Activated CD4-positive, CD25-positive, alpha-beta regulatory T cell (primary cell): ENCODE results near the gene HS1BP3.

Source experiments
- DNase-seq, 4 experiments: peaks; one replicate each; lab custom pipeline; 2025; lab: John Stamatoyannopoulos, UW

The HS1BP3 gene

DNA sequence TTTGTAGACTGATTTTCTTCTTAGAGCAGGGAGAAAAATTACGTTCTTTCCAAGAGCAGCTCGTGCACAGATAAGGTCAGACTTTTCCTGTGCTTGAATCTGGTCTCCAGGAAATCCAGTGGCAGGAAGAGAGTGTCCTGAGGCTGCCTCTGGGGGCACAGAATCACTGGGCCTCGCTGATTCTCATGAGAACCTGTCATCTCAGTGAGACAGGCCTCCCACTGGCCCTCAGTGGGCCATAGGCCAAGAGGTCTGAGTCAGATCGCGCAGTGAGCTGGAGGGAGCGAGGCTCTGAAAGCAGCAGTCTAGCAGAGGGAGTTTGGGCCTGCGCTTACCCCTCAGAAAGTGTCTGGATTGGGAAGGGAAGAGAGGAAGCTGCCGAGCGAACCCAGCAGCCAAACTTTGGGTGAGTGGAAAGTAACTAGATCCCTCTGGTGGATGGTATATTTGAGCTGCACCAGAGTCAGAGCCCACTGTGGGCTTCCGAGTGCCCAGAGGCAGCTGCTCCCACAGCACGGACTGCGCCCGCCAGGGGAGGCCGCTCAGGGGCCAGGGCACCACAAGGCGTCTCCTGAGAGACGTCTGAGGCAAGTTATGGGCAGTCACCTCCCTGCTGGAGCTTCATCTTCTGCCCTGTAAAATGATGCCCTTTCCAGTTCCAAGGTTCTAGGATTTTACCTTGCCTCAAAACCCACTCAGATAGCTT, 24.2 kb upstream of the HS1BP3 start:
- DNase-seq: no peak

DNA sequence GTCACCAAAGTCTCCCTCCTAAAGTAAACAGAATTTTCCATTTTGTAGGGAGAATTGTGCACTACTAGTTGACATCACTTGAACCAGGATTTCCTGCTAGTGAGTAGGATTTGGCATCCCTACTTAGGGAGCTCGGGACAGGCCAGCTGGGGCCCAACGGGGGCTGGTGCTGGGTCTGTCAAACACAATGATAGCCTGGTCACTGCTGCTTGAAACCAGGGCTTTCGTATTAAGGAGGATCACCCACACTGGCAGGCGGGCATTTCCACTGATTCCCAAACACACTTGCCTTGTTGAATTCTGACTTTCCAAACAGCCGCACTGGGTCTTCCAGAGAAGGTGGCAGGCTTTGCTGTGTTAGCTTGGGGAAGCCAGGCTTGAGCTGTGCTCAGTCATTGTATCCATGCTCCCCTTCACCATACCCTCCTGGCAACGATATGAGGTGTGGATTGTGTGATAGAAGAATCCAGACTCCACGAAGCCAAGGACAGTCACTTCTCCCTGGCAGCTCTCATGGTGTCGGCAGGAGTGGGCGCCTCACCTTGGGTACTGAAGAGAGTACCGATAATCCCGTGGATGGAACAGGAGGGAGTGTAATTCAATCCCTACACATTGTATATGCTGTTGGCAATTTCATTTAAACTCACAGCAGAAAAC, 23.5 kb upstream of the HS1BP3 start:
- no peak for DNase-seq

DNA sequence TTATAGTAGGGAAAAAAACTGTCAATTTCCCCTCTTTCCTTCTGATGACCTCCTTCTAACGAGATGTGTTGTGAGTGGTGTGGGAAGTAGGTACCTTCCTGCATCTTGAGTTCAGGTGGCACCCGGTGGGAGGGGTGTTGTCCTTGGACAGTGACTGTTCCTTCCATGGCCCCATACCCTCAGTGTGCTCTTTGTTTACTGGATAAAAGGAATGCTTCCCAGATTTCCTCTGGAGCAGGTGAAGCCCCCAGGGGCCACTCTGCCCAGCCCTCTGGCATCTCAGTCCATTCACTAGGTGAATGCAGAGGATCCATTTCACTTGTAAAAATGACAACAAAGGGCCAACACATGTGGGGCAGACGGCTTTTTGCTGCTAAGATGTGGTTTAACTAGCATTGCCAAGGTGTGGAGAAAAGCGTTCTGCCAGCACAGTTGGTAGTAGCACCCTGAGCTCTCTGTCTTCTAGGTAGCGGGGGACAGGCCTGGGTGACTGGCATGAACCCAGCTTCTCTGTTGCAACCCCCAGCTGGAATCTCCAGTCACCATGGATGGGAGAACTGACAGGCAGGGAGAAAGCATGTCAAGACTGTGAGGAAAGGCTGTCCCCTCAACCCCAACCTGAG, 22.9 kb upstream of the HS1BP3 start:
- DNase-seq: no peak

DNA sequence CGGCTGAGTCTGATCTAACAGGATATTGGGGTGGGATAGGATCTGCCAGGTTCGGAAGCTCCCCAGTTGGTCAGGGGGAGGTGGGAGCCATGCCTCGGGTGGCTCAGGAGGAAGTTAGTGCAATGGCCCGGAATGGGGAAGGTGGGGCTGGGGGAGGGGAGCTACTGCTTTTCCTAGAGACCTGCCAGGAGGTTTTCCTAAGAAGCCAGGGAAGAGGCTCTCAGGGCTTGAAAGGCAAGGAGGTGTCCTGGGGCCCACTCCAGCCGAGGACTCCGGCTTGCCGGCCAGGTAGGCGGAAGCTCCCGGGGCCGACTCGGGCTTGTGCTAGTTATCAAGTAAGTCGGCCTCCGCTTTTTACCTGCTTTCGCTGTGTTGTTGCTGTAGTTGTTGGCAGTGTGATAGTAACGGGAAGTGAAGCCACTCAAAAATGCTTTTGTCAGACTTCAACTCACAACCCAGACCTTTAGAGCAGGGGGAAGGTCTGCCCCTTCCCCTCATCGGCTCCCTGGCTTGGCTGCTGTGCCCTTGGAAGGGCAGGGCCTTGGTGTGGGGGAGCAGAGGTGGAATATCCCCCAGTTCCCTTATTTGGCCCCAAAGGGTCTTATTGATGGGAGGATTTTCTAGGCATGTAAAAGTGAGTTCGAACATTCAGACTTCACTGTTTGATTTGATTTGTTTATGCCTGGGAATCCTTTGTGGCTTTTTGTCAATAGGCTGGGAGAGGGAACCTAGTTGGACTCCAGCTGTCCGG, 21.5 kb upstream of the HS1BP3 start:
- no peak for DNase-seq

DNA sequence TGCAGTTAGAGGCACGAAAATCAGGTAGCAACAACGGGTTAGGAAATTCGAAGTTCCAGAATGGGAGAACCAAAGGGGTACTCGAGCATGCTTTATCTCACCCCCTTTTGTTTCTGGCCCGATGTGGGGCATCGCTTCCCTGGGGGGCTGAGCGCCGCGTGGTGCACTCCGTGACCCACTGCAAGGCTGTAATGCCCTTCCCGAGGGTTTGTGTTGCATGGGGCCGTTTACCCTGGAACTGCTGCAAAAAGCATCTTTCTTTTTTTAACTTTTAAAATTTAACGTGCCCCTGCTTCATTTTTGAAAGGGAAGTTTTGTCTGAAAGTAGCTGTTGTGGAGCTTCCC, 20.8 kb upstream of the HS1BP3 start:
- DNase-seq: no peak

DNA sequence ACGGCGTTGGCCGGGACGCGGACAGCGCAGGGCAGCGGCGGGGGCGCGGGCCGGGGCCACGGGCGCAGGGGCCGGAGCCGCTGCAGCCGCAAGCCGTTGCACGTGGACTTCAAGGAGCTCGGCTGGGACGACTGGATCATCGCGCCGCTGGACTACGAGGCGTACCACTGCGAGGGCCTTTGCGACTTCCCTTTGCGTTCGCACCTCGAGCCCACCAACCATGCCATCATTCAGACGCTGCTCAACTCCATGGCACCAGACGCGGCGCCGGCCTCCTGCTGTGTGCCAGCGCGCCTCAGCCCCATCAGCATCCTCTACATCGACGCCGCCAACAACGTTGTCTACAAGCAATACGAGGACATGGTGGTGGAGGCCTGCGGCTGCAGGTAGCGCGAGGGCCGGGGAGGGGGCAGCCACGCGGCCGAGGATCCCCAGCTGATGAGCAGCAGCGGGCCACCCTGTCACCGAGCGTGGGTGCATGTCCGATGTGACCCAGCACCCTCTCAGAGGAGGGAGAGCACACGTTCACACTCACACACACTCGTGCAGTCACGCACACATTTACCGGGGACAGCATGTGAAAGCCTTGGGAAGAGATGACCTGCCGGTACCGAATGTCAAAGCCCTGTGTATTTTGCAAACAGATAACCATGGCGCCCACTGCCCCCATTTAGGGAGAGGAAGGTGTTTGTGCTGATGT, 20.3 kb upstream of the HS1BP3 start:
- DNase-seq: no peak

DNA sequence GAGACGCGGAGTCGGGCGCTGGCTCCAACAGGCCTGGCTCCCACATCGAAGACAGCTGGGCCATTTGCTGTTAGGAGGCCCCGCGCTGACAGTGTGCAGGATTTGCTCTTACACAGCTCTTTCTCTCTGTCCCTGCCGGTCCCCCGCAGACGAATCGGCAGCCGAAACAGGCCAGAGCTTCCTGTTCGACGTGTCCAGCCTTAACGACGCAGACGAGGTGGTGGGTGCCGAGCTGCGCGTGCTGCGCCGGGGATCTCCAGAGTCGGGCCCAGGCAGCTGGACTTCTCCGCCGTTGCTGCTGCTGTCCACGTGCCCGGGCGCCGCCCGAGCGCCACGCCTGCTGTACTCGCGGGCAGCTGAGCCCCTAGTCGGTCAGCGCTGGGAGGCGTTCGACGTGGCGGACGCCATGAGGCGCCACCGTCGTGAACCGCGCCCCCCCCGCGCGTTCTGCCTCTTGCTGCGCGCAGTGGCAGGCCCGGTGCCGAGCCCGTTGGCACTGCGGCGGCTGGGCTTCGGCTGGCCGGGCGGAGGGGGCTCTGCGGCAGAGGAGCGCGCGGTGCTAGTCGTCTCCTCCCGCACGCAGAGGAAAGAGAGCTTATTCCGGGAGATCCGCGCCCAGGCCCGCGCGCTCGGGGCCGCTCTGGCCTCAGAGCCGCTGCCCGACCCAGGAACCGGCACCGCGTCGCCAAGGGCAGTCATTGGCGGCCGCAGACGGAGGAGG, 19.6 kb upstream of the HS1BP3 start:
- no peak for DNase-seq

DNA sequence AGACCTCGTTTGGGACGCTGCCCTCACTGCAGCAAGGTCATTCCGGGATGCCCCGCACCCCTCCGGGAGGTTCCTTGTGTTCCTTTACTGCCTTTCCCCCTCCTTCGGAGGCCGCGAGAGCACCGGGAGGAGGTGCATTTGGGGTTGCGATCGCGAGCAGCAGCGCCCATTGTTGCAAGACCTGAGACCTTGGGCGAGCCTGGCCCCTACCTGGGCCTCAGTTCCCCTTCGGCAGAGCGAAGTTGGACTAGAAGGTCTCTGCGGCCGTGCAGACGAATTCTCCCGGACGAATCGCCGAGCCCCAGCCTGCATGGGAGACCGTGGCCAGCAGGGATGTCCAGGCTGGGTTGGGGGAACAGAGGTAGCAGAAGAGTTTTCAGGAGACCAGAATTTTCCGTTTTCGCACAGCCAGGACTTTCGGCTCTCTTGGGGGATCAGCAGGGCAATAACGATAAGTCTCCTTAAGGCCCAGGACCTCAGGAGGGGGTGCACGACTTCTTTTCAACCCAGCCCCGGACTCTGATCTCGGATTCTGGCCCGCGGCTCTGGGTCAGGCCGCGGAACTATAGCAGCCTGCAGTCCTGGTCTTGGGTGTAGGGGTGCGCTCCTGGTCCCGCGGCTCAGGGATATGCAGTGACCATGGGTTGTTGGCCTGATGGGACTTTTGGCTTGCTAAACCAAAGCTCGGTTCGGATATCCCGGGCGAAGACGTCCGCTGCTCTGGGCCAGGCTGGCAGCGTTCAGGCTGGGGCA, 18.8 kb upstream of the HS1BP3 start:
- DNase-seq: no peak

DNA sequence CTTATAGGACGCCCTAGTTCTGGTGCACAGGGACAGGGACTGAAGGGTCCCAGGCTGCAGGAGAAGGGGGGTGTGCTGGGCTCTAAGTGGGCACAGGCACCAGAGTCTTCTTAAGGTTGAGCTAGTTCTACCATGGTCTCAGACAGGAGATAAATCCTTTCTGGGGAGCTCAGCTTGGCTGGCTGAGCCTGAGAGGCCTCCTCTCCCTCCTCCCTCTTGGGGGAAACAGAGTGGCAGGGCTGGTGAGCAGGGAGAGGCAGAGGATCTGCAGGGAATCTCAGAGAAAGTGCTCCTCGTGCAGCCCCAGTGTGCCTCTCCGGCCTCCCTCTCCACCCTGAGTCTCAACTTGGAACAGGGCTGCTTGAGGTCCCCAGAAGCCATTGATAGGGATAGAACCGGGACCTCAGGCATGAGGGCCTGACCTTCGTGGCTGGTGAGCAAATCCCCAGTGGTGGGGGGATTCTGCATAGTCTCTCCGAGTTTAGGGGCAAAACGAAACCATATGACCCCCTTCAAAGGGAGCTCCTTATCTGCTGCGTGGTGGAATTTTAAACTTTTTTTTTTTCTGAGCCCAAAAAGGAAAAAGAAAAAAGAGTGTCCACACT, 18.1 kb upstream of the HS1BP3 start:
- no peak for DNase-seq

DNA sequence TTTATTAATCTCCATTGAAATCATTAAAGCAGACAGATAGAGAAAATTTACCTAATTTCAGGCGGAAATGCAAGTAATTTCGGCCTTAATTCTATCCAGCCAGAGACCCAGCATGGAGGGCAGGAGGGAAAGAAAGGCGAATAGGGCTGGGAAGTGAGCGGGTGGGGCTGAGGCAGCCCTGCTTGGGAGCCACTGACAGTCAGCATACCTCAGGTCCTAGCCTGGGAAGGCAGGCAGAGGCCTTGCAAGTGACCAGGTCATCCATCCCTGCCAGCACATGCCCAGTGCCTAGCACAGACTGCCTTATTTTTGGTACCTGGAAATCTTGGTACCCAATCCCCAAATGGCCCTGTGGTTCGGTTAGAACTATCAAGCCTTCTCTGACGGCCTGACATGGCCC, 17.6 kb upstream of the HS1BP3 start:
- DNase-seq: no peak

DNA sequence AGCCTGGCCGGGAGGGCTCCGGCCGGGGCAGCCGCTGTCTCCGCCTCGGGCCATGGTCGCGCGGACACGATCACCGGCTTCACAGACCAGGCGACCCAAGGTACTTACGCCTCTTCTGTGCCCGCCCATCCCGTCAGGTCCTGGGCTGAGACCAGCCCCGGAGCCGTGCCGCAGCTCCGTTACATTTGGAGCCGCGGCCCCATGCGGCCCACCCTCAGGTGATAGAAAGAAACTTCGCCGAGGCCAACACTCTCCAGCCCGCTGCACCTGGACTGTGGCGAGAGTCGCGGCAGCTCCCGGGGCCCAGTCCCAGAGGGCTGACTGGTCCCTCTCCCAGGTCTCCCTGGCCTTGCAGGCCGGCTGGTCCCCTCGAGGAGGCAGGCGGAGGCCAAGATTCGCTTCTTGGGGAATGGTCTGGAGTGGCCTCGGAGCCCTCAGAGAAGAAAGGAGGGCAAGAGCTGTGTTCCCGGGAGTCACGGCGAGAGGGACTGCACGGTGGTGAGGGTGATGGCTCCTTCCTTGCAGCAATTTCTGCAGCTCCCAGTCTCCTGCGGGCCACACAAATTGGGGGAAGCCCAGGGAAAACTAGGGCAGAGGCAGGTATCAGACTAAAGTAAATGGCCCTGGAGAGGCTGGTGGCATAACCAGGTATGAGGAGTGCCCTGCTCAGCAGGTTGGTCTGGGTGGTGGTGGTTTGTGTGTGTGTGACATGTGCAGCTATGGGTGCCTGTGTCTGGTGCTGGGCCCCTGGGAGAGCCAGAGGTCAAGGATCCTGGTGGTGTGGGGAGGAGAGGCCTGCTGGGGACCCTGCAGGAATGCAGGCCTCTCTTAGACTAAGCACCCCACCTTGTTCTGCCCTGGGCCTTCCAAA, 16.9 kb upstream of the HS1BP3 start:
- DNase-seq: no peak

DNA sequence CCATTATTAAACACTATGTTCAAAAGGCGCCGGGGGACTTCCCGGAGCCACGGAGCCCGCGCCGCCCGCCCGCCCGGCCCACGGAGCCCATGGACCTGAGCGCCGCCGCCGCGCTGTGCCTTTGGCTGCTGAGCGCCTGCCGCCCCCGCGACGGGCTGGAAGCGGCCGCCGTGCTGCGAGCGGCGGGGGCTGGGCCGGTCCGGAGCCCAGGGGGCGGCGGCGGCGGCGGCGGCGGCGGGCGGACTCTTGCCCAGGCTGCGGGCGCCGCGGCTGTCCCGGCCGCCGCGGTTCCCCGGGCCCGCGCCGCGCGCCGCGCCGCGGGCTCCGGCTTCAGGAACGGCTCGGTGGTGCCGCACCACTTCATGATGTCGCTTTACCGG, 16.2 kb upstream of the HS1BP3 start:
- DNase-seq: no peak

DNA sequence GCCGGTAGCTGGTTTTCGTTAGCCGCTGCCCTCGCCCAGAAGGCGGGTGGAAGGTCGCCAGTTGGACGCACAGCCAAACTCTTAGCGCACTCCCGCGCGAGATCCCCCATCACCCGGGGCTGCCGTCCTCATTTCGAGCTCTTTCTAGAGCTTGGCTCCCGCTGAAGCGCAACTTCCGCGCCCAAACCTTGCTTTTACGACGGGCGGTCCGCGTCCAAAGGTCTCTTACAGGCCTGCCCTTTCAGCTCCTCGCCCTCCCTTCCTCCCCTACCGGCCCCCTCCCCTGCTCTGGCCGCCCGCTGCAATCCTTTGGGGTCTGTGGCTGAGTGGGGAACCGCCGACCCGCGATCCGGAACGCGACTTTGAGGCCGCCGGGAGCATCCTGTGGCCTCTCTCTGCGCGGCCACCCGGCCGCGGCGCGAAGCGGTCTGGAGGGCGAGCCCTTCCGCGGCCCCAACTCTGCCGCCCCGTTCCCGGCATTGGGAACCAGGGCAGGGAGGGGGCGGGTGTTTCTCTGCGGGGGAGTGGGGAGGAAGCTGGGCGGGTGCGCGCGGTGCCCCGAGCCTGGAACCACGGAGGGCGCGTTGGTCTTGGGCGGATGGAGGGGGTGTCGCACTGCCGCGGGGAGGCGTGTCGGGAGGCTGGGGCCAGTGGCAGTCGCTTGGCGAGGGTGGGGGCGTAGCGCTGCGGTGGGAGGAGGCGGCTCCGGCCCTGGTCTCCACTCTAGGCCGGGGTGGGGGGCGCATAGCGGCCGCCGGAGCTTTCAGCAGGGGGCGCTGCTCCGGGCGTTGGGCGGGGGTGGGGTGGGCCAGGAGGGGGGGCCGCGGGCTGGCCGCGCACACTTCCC, 15.6 kb upstream of the HS1BP3 start, which contains the start of gene GDF7:
Gene GDF7 (plus strand): TSS at position 841 of the 847 bp plus-strand sequence. CDS start 96 bp downstream, outside the sequence.
- no peak for DNase-seq

DNA sequence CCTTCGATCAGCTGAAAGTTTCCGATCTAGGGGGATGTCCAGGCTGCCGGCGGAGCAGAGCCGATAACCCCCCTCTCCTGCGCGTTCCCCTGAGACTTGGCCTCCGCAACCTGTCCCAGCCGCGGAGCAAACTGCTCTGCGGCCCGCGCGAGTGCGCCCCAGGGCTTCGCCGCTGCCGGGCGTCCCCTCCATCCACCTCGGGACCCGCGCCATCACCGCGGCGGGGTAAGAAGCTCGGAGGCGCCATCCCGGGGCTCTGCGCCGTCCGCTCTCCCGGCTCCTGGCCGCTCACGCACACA, 15.1 kb upstream of the HS1BP3 start:
- DNase-seq: no peak

DNA sequence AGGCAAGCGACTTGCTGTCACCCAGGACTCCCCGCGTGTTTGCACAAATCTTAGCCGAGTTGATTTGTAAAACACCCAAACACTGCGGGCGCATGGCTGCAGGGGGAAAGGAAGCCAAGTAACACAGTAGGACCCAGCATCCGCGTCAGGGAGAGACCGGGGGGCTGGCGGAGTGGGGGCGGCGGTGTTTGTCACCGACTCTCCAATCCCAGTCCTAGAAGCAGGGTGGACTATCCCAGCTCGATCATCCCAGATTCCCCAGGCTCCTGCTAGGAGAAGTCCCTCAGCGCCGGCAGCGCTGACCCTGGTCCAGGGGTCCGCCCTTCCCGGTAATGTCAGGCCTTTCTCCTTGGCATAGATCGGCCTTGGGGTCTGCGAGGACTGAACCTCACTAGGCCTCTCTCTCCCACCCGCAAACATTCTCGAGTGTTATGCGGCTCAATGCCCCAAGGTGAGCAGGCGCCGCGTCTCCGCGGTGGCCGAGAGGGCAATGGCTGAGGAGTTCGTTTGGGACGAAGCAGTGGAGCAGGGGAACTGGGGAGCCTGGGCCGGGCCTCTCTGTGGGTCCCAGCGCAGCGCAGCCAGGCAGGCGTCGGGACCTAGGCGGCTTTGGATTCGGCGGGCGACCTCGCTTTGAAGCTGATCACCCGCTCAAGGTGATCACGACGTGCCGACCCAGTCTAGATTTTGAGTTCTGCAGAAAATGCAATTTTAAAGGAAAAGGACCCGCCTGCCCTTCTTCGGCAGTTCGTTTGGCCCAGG, 14.5 kb upstream of the HS1BP3 start:
- DNase-seq: no peak

DNA sequence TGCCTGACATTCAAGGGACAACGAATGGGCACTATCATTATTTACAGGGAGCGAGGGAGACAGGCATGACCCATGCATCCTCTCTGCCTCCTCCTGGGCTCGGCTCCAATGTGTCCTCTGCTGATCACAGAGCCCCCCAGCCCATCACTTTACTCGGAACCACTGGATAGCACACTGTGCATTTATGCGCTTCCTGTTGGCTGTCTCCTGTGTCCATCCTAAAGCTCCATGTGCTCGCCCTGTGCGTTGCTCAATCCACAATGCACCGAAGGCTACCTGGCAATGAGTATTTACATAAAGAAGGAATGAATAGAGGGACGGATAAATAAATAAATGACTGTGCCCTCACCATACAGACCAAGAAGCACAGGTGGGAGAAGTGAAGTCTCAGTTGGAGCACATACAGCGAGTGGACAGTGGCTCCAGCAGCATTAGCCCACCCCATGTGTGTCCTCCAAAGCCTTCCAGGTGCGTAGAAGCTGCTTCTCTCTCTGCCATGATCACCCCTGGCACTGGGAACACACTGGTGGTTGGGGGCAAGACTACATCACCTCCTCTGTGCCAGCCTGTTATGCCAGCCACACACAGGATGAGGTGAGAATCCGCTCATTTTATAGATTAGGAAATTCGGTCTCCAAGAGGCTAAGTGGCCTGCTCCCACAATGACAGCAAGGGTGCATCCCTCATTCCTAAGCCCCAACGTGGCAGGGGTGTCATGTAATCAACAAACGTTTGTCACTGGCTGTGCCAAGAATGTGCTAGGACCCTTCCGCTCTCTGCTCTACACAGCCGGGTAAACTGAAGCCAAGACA, 13.7 kb upstream of the HS1BP3 start:
- no peak for DNase-seq

DNA sequence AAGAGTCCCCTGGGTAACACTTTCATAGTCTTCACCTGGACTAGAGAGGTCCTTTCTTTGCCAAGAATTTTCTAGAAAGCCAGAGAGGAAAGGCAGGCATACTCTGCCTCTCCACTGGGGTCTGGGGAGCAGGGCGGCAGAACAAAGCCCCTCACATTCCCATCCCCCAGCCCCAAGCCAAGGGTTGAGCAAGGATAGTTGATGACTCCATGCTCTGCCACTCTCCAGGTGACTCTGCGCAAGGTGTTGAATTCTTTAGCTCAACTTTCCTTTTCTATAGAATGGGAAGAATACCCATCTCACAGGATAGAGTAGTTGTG, 13.1 kb upstream of the HS1BP3 start:
- no peak for DNase-seq
